GM19324 (cell line): ENCODE measurements around the gene ECE1.

Experiments
- ATAC-seq: cut with Tn5 transposase; IDR thresholded peaks from one replicate; pipeline ENCODE4 v1.9.1; 2021; ENCODE audit warnings: mild to moderate bottlenecking, moderate library complexity; ENCODE audit not compliant: unreplicated experiment, low FRiP score

The ECE1 gene

GRCh38 chr1:21289700-21290545 is at the start of gene ECE1:
Gene ECE1, minus strand, starts transcription at chr1:21290463. Its CDS starts 49 bp downstream, at chr1:21290414.
- no peak for ATAC-seq

DNA sequence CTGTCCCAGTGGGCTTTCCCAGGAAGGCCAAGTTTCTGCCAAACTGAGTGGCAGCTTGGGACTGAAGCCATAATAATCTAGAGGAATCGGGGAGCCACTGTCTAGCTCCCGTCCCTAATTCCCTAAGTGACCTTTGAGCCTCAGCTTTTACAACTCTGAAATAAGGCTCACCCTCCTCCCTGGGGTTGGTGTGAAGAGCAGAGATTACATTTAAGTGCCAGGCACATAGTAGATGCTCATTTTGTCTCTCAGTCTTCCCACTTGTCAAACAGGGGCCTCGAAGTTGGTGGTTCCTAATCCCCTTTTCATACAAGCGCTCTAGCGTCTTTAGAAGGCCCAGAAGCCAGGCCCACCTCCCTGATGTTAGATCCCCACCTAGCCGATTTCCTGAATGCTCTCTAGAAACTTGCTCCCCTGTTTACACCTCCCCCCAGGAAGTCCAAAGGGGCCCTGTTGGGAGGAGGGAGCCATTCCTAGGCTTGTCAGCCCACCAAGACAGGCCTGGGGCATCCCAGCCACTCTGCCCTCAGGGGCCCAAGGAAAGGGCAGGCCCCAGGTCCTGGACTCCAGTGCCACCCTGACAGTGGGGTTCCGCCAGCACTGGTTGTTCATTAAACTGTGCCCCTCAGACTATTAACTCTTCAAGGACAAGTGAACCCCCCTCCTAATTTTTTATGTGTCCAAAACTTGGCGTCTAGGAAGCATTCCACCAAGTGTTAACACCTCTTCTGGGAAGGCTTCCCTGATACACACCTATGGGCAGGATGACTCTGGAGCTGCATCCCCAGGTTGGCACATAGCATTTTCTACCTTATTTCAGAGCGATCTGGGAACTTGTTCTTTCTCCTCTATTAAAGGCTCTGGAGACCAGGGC is 49.3 kb upstream of the ECE1 start:
- no peak for ATAC-seq

DNA sequence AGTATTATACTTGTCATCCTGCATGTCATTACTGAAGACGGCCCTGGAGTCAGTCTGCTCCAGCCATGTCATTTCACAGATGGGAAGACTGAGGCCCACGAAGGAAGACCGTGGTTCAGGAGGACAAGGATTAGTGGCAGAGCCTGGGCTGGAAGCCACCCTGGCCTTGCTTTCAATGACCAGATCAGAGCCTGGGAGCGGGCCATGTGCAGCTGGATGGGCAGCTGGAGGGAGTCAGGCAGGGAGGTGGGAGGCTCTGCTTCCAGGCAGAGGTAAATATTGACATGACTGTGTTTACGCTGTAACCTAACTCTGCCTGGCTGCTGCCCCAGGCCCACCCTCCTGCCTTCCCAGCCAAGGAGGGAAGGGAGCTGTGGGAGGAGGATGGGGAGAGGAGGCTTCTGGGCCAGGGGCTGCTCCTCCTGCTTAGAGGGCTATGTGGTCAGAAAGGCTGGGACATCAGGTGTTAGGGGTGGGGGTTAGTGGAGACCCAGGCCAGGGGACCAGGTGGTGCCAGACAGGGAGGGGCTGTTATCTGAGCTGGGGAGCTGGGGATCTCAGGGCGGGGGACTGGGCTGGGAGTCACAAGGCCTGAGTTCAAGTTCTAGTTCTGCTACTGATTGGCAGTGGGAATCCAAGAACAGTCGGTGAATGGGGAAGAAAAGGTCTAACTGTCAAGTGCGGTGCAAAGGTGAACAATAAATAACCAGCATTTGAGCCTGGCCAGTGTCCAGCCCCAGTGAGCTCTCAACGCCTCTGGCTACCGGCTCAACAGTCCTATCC is 48.5 kb upstream of the ECE1 start:
- ATAC-seq: no peak

DNA sequence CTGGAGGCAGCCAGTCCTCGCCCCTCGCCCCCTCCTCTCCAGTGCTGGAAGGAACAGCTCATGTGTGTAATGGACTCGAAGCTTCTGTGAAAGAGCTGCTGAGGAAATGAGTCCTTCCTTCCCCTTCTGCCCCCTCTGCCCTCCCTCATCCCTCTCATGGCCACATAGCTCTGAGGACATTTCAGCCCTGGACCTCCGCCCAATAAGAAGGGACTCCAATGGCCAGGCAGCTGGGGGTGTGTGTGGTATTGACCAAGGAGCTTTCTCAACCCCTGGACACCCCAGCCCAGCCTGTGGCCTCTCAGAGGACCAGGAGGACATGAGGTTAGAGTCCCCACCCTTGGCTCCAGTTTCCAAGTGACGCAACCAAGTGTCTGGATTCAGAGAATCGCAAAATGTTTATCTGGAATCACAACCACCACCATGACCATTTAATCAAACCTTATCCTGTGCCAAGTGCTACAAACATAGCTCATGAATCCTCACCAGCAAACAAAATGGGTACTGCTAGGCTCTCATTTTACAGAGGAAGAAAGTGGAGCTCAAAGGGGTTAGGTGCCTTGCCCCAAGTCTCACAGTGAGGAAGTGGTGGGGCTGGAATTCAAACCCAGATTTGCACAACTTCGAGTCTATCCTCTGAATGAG is 47.8 kb upstream of the ECE1 start:
- no peak for ATAC-seq

- no peak for ATAC-seq
Measured at GRCh38 chr1:21337454-21337927, 47.2 kb upstream of the ECE1 start.

- no peak for ATAC-seq
Measured at GRCh38 chr1:21337010-21337437, 46.8 kb upstream of the ECE1 start.

DNA sequence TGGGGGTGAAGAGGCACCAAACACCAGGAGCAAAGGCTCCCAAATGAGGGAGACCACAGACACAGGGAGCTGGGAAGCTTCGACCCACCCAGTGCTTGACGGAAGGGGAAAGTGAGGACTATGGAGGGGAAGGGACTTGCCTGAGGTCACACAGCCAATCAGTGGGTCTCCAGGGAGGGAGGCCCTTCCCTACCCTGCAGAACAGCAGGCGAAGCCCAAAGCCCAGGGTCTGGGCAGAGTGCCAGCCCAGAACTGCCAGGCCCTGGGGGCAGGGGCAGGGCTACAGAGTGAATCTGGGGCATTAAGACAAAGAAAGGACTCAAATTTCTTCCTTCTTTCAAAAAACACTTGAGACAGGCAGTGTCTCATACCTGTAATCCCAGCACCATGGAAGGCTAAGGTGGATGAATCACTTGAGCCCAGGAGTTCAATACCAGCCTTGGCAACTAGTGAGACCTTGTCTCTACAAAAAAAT is 45.5 kb upstream of the ECE1 start:
- no peak for ATAC-seq

GRCh38 chr1:21335088-21335691 is 44.9 kb upstream of the ECE1 start:
- no peak for ATAC-seq

DNA sequence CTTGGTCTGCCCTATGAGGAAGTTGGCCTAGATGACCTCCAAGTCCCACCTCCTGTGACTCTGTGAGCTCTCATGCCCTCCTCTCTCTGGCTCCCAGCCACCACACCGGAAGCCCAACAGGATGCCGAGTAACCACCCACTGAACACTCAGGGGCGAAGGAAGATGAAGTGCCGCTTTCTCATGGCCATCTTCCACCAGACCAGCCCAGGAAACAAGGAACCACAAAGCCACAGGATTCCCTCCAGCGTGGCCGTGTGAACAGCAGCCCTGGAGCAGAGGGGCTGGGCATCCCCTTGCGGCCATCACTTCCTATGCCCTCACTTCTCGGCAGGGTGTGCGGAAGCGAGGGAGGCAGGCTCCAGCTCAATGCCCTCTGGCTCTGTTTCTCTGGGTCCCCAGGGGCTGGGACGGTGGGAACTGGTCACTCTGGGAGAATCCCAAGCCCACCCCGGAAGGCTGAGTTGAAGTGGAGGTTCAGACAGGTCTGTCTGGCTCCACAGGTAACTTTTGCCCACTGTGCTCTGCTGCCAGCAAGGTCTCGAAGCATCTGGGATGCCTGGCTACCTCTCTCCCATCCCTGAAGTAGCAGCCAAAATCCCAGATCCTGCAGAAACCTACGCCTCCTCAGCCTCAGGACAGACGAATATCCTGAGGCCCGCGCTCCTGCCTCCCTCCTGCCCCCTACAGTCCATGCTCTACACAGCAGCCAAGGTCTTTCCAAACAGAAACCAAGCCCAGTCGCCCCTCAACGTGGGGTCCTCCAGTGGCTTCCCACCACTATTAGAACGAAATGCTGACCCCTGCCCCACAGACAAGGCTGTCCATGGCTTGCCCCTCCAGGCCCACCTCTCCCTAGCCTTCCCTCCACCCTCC is 44.2 kb upstream of the ECE1 start:
- peak; percentile 56 for ATAC-seq

DNA sequence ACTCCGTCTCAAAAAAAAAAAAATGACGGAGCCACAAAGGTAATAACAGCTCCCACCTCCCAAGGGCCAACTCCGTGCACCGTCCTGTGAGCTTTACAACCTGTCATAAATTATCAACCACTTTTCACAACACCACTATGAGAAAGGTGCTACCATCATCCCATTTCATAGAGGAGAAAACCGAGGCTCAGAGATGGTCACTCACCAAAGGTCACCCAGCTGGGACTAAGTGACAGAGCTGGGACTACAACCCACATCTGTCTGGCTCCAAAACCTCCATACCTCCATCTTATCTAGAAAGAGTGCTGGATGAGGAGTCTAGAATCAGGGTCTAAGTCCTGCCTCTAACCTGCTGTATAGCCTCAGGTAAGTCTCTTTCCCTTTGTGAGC is 43.6 kb upstream of the ECE1 start:
- no peak for ATAC-seq

GRCh38 chr1:21332554-21333311 is 42.5 kb upstream of the ECE1 start:
- no peak for ATAC-seq

GRCh38 chr1:21331752-21332478 is 41.7 kb upstream of the ECE1 start:
- ATAC-seq: no peak

GRCh38 chr1:21330544-21330943 is 40.3 kb upstream of the ECE1 start:
- no peak for ATAC-seq

DNA sequence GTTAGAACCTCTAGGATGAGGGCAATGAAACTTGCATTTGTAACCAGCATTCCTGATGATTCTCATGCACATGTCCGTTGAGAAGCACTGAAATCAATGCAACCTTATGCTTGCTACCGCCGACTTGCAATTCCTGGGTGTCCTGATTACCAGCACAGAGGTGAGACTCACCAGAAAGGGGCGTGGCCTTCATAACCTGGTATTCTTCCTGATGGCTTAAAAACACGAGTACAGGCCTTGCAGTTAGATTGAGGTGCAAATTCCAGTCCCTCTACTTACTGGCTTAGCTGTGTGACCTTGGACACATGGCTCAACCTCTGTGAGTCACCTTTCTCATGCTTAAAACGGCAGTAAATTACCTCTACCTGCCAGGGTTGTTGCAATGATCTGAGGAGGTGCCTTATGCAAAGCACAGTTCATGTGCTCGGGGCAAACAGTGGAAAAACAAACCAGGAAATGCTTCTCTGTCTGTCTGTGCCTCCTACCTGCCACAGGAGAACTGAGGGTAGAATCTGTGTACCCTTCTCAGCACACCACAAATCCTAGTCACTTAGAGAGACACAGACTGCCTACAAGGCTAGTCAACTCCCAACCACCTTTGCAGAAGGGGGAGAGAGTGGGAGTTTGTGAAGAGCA is 39.1 kb upstream of the ECE1 start:
- no peak for ATAC-seq

DNA sequence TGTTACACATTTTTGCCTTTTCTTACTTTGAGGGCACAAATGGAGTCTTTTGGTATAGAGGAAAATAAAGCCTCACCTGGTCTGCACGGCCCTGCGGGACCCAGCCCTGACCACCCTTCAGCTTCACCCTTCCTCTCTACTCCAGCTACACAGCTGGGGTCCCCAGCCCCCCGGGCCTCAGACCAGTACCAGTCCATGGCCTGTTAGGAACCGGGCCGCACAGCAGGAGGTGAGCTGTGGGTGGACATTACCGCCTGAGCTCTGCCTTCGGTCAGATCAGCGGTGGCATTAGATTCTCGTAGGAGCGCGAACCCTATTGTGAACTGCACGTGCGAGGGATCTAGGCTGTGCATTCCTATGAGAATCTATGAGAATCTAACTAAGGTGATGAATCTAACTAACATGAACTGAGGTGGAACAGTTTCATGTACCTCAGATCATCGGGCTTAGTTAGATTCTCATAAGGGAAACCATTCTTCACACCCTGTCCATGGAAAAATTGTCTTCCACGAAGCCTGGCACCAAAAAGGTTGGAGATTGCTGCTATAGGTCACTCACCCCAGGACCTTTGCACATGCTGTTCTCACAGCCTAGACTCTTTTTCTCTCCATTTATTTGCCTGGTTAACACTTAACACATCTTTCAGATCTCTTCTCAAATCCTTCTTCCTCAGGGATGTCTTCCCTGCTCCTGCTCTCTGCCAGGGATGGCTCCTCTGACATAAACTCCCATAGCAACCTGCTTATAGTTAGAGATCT is 37.5 kb upstream of the ECE1 start:
- no peak for ATAC-seq

DNA sequence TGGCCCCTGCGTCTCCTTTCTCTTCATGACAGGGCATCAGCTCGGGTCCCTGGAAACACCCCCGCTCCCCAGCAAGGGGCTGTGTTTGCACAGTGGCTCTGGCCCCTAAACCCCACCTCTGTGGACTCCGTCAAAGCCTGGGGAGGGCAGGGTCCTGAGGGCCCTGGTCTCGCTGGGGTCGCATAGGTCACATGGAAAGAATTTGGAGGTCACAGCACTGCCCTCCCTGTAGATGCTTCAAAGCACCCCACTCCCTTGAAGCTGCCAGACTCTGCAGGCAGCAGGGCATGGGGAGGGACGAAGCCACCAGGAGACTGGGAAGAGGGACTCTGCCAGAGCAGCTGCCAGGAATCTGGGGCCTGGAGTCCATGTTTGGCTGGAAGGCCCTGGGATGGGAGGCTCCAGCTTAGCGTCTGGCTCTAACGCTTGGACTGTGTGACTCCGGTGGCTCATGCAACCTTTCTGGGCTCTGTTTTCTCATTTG is 36.6 kb upstream of the ECE1 start:
- no peak for ATAC-seq
